ENCODE results near the gene POPDC3. TPM values are rescaled to one million over a fixed set of nuclear protein-coding genes. Genes with fewer than 3 reads are reported as not detected.

Gene POPDC3
- total and polyA plus RNA-seq, 10 of the 15 experiments (the other 5 are each of a cell fraction or from before 2014, with no cell fraction given) = 1.6 TPM; not detected in 9

- in situ Hi-C loops (cut with MboI) (no loop called here), intact Hi-C loops (cut with micrococcal nuclease; ENCODE audit: unreplicated experiment) (no loop called here)
- Histone ChIP-seq H3K27me3 (replicated peaks in 1 of 2; ENCODE audit: control insufficient read depth in 2 of 2, insufficient read depth in 2 of 2, low read length in 1 of 2) (no peaks in the 10 kb centered on the region; a peak in 1 of 4 replicates), H3K4me1 (ENCODE audit: control insufficient read depth, insufficient read depth, low read length) (no peaks in the 10 kb centered on the region), H3K36me3 (ENCODE audit: control insufficient read depth in 2 of 2, insufficient read depth in 2 of 2, low read length in 1 of 2) (no peaks in the 10 kb centered on the region), H4K20me1 (ENCODE audit: control insufficient read depth, insufficient read depth) (no peaks in the 10 kb centered on the region), H3K79me2 (ENCODE audit: control insufficient read depth, insufficient read depth, low read length) (no peaks in the 10 kb centered on the region), H3K4me2 (ENCODE audit: control insufficient read depth, insufficient read depth) (no peak overlapping the region), H3K9me3 (replicated peaks; ENCODE audit: control insufficient read depth, insufficient read depth, low read length) (no peaks in the 10 kb centered on the region), H3K9ac (ENCODE audit: control insufficient read depth, insufficient read depth, low read length) (no peak overlapping the region), H3K27ac (ENCODE audit: control insufficient read depth, insufficient read depth) (no peak overlapping the region), H2AFZ (ENCODE audit: control insufficient read depth, low read depth, low read length) (no peak overlapping the region), H3K4me3 (no peak overlapping the region)
- no peak for FAIRE-seq
- no peak for ATAC-seq
- CTCF ChIA-PET = interaction anchor here (1.5 kb wide), 1 partner anchor 35 kb away, joined by 6 read pairs; no protein-coding TSS in a partner anchor
- 45% methylated on average over 6 of the region's 6 CpGs for whole genome bisulfite sequencing (ENCODE audit: insufficient coverage, insufficient replicate concordance, low lambda C conversion rate, missing lambda C conversion rate)
- no TSS peak for BruUV-seq (replicated peaks)
- RAD21 ChIA-PET (ENCODE audit: unreplicated experiment) = no interaction called here
- no peak for DNase-seq (ENCODE audit: low read depth, low spot score)
- TF ChIP-seq RCOR1 (conservative IDR thresholded peaks at IDR 0.05; ENCODE audit: low read depth, low read length) (no peak), ZBTB33 (IDR thresholded peaks at IDR 0.05) (no peak), PAX5 (IDR thresholded peaks at IDR 0.05; ENCODE audit: borderline replicate concordance, low read depth, low read length) (no peak), ETV6 (conservative IDR thresholded peaks at IDR 0.05 in 1 of 2, IDR thresholded peaks at IDR 0.05 in 1 of 2; ENCODE audit: borderline replicate concordance in 1 of 2, low read depth in 1 of 2) (no peak), MLLT1 (IDR thresholded peaks at IDR 0.05) (no peak), IKZF2 (IDR thresholded peaks at IDR 0.05) (no peak), STAT3 (IDR thresholded peaks at IDR 0.05; ENCODE audit: low read depth, low read length) (no peak), ZSCAN29 (IDR thresholded peaks at IDR 0.05) (no peak), ATF3 (IDR thresholded peaks at IDR 0.05; ENCODE audit: borderline replicate concordance, extremely low read depth, low read depth, low read length) (no peak), ATF2 (IDR thresholded peaks at IDR 0.05; ENCODE audit: low read length) (no peak), WRNIP1 (IDR thresholded peaks at IDR 0.05; ENCODE audit: borderline replicate concordance, low read depth, low read length) (no peak), JUNB (IDR thresholded peaks at IDR 0.05) (no peak), RAD21 (IDR thresholded peaks at IDR 0.05; ENCODE audit: insufficient read depth, low read depth, low read length) (no peak), JUND (IDR thresholded peaks at IDR 0.05; ENCODE audit: low read depth, low read length) (no peak), BMI1 (IDR thresholded peaks at IDR 0.05; ENCODE audit: borderline replicate concordance) (no peak), HDGF (IDR thresholded peaks at IDR 0.05) (no peak), ZNF24 (IDR thresholded peaks at IDR 0.05) (no peak), USF2 (IDR thresholded peaks at IDR 0.05; ENCODE audit: borderline replicate concordance, low read depth, low read length) (no peak), IRF4 (IDR thresholded peaks at IDR 0.05; ENCODE audit: low read depth, low read length) (no peak), EZH2 (IDR thresholded peaks at IDR 0.05; ENCODE audit: borderline replicate concordance, control insufficient read depth, low read depth, low read length) (no peak)
- POLR2A ChIA-PET = no interaction called here
- SMC1A ChIA-PET (ENCODE audit: uncharacterized antibody, unreplicated experiment) = no interaction called here
Observed at GRCh38 chr6:105122717-105123116, 57.1 kb downstream of the POPDC3 start.

All from GM12878 (cell line).